CD4-positive, alpha-beta T cell treated with Interleukin-10 for 1 hour (primary cell): Measurements from ENCODE around the gene GCHFR.

Experiments used
- DNase-seq: peaks from one replicate; pipeline ENCODE4 v3.0.0-alpha.2; 2020

Gene GCHFR

GRCh38 chr15:40763801-40764628 lies at the start of gene GCHFR:
GCHFR (plus strand) TSS chr15:40764068; CDS start chr15:40764181, 113 bp downstream.
- DNase-seq: peak; percentile 74

- no peak for DNase-seq
Measured at GRCh38 chr15:40714144-40714543, 49.7 kb upstream of the GCHFR start.

GRCh38 chr15:40716165-40716564 lies 47.7 kb upstream of the GCHFR start:
- no peak for DNase-seq

DNA sequence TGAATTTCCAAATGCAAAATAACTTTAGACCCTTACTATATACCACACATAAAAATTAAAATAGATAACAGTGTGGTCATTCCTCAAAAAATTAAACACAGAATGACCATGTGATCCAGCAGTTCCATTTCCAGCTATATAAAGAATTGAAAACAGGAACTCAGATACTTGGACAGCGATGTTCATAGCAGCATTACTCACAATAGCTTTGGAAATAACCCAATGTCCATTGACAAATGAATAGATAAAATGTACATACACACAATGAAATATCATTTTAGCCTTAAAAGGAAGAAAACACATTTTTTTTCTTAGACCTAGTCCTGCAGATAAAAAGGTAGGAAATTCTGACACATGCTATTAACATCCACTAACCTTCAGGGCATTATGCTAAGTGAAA lies 42.2 kb upstream of the GCHFR start:
- DNase-seq: no peak

GRCh38 chr15:40722354-40722753 lies 41.5 kb upstream of the GCHFR start:
- no peak for DNase-seq

DNA sequence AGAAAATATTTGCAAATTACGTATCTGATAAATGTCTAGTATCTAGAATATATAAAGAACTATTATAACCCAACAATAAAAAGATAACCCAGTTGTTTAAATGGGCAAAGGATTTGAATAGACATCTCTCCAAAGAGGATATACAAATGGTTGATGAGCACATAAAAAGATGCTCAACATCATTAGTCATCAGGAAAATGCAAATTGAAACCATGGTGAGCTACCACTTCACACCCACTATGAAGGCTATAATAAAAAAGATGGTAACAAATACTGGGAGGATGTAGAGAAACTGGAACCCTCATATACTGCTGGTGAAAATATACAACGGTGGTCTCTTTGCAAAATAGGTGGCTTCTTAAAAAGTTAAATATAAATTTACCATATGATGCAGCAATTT lies 40.9 kb upstream of the GCHFR start:
- no peak for DNase-seq

DNA sequence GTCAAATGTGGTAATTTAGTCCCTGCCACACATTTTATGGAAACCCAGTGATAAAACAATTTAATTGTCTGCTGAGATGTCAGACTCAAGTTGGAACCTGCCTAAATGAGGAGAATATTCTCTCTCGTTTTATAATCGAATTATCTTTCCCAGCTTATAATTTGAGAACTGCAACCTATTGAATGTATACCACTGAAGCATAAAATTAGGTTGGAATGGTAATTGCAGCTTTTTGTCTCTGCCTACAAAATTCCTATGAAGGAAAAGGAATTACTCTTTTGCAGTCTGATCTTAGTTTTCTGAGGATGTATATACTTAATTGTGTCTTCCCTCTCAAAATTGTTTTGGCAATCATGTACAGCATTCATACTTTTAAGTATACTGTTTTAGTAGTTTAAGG lies 39.9 kb upstream of the GCHFR start:
- DNase-seq: no peak

DNA sequence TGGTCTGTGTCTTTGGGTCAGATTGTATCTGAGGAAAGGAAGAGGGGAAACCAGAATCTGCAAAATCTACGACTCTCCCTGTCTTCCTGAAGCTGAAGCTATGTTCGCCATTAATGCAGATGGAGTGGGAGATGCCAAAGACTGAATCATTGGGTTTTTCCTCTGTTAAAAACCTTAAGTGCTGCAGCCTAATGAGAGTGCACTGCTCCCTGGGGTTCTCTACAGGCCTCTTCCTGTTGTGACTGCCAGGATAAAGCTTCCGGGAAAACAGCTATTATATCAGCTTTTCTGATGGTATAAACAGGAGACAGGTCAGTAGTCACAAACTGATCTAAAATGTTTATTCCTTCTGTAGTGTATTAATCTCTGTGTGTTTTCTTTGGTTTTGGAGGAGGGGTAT lies 32.8 kb upstream of the GCHFR start:
- no peak for DNase-seq

DNA sequence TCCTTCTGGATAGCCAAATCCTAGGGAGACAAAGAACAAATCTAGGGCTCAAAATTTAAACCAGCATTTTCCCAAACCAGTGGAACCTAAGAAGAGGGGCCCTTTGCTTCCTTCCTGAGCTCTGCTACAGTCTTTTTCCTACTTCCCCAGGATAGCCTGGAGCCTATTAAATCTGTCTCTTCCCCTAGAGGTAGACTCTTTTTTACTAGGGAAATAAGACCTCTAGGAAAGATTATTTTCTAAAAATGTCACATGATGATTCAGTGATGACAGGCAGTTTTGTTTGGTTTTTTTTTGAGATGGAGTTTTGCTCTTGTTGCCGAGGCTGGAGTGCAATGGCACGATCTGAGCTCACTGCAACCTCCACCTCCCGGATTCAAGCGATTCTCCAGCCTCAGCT lies 27.3 kb upstream of the GCHFR start:
- no peak for DNase-seq

DNA sequence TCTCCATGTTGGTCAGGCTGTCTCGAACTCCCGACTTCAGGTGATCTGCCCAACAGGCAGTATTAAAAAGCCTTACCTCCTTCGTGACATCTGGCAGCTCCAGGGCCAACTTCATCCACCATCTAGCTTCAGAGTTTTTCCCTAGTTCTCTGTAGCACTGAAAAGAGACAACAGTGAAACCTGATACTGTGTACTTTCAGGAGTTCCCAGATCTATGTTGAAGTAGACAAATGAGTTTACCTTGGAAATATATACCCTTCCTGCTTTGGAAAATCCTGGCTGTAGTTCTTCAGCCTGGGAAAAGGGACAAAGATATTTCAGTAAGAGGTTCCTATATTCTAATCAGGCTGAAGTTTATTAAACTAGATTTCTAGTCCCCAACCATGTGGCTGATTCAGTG lies 26.8 kb upstream of the GCHFR start:
- no peak for DNase-seq

DNA sequence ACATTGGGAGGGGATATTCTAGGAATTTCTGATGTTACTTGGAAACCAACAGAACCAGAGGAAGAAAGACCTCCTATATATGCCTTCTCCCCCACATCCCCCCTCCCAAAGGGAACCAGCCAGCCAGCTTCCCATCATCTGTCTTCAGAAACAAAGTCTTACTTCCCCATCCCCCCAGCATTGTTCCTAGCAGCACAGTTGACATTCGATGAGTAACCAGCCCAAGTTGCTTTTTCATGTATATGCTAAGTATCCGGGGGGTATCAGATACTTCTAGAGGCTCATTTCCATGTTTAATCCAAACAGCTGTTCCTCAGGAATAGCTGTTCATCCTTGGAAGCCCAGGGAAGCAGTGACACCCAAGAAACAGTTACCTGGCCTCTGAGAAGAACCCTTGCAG lies 24.8 kb upstream of the GCHFR start:
- DNase-seq: no peak

DNA sequence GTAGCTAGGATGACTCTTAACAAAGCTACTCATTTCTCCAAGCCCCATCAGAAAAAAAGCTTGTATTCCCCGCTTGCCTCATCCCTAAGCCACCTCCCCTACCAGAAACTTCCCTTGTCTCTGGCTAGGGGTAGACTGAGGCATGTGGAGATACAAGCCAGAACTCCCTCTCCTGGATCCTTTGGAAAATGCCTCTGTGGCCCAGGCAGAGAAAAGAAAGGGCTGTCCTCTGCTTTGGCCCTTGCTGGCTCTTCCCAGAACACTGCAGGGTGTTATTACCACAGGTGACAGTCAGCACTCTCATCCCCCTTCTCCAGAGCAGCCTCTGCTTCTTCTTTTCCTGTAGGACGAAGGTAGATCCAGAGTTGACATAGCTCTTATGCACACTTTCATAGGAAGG lies 24.0 kb upstream of the GCHFR start:
- DNase-seq: no peak

GRCh38 chr15:40743485-40743901 lies 20.4 kb upstream of the GCHFR start:
- no peak for DNase-seq

- DNase-seq: peak; percentile 82
Measured at GRCh38 chr15:40743921-40744814, 19.7 kb upstream of the GCHFR start.

DNA sequence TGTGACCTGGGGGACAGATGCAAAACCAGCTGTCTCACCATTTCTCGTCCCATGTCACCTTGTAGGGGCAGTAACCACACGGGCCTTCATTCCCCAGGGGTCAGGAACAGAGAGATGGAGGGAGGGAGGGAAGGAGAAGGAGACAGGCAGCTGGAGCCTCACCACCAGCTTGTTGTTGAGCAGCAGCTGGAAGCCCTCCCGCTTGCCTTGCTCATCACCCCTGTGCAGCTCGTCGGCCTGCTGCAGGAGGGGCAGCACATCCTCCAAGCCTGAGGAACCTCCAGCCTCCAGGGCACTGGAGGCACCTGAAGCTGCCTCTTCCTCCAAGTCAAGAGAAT lies 19.1 kb upstream of the GCHFR start:
- no peak for DNase-seq

DNA sequence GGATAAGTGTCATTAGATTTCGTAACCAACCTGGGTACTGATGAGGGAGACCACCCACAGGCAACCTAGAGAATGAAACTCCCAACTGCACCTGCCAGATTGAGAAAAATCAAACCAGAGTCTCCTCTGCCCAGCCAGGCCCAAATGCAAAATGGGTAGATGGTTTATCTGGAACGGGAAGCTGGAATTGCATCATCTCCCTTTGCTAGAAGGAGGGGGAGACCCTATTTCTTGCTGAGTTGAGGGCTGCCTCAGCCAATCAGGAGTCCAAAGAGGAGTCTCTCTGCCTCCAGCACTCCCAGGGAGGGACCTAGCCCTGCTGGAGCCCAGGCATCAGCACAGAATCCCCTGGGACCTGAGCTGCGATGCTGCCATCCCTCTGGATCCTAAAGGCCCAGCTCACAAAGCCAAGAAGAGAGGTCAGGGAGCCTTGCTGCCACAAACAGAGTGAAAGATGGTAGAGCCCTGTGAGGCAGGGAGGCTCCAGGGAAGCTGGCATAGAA lies 16.9 kb upstream of the GCHFR start:
- DNase-seq: no peak

GRCh38 chr15:40747685-40748631 lies 15.9 kb upstream of the GCHFR start:
- no peak for DNase-seq

DNA sequence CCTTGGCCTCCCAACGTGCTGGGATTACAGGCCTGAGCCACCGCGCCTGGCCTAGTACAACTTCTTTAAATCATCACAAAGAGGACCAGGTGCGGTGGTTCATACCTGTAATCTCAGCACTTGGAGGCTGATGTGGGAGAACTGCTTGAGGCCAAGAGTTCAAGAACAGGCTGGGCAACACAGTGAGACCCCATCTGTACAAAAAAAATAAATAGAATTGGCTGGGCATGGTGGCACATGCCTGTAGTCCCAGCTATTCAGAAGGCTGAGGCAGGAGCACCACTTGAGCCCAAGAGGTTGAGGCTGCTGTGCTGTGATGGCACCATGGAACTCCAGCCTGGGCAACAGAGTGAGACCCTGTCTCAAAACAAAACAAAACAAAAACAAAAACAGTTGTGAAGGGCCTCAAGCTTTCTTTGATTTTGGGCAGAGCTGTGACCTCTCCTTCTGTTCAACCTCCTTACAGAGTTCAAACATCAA lies 14.7 kb upstream of the GCHFR start:
- no peak for DNase-seq

GRCh38 chr15:40750885-40751284 lies 13.0 kb upstream of the GCHFR start:
- no peak for DNase-seq

DNA sequence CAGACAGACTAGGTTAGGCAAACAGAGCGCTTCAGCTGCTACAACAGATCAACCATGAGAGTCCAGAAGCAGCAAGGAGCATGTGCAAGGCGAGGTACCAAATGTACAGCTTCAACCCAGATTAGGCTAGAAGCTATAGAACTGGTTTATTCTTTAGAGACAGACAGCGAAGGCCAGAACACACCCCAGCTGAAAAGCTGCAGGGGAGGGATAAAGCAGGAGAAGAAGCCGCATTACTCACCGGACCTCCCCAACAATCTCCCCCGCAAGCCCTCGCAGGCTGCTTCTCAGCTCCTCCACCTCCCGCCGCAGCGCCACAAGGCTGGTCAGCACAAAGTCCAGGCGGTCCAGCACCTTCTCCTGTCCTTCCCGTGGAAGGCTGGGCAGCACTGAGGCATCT lies 12.1 kb upstream of the GCHFR start:
- no peak for DNase-seq

- peak; percentile 35 for DNase-seq
Measured at GRCh38 chr15:40754574-40754882, 9.3 kb upstream of the GCHFR start.

DNA sequence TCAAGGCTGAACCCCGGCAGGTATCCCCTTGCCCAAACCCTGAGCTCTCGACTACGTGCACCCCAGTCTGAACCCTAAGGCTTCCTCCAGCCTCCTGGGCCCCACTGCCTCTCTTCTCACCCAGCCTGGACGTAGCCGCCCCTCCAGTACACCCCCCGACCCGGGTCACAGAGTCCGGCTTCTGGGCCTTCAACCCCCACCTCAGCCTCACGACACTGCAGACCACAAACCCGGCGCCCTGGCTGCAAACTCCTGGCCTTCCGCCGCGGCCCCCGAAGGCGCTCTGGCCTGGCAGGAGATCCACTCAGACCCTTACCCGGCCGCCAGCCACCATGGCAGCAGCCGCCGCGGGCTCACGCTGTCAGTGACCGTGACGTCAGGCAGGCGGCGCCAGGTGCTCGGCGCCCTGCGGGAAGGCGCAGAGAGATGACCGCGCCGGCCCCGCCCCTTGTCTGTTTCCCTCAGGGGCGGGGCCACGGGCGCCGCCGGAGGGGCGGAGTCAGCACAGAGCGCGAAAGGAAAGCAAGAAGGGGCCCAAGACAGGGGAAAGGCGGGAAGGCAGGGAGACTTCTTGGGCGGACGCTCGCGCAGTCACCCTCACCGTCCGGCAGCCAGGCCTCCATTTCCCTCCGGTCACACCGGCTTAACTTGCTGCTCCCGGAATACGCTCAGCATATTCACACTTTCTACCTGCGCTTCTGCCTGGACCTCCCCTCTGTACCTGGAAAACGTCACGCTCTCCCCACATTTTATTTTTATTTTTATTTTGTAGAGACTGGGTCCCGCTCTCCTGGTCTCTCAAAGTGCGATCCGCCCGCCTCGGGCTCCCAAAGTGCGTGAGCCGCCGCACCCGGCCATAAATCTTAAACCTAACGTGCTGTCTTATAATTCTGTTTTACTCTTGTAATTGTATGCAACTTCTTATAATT lies 8.7 kb upstream of the GCHFR start, which contains the start of gene RMDN3:
Gene RMDN3 (minus strand): TSS at position 372 of the 929 bp plus-strand sequence. CDS start 471 bp downstream, outside the sequence.
- peak; percentile 94 for DNase-seq
